ENCODE results near the gene NRXN3.

GRCh38 chr14:78992867-78993266 is 822.7 kb downstream of the NRXN3 start:
- TF ChIP-seq EZH2 (IDR thresholded peaks at IDR 0.05; ENCODE audit: insufficient read depth, poor library complexity, severe bottlenecking): no peak
- no peak for TF ChIP-seq EZH2phosphoT487 (IDR thresholded peaks at IDR 0.05; ENCODE audit: insufficient read depth, low read depth)
